Cardiac muscle cell (in vitro differentiated cells and primary cell): ENCODE measurements around the gene LRP1B. TPM values are rescaled to one million over a fixed set of nuclear protein-coding genes. Genes with fewer than 3 reads are reported as not detected.

Source experiments
- DNase-seq, 2 donors: peaks; one replicate each; pipeline versions ENCODE4 v3.0.0 to v3.0.0-alpha.2; 2010 to 2017; ENCODE audit warnings: low read depth in 1 of 2, low spot score in 1 of 2
- H3K27ac ChIP-seq: fragments of 200-600 bp; sonication (generic); 2 replicates; pipeline ENCODE4 v1.5.1; 2016
- H3K27me3 ChIP-seq: fragments of 200-600 bp; sonication (generic); 2 replicates; pipeline ENCODE4 v1.6.0; 2016; ENCODE audit warnings: control low read depth
- H3K36me3 ChIP-seq: fragments of 200-600 bp; sonication (generic); 2 replicates; pipeline ENCODE4 v1.5.1; 2016; ENCODE audit warnings: control low read depth
- H3K4me1 ChIP-seq: fragments of 200-600 bp; sonication (generic); 2 replicates; pipeline ENCODE4 v1.8.1; 2017; ENCODE audit warnings: low read depth, mild to moderate bottlenecking, mixed run types
- H3K4me3 ChIP-seq: fragments of 200-600 bp; sonication (generic); 2 replicates; pipeline ENCODE4 v1.5.1; 2016; ENCODE audit warnings: mild to moderate bottlenecking
- H3K9me3 ChIP-seq: fragments of 200-600 bp; sonication (generic); 2 replicates; pipeline ENCODE4 v1.5.1; 2017; ENCODE audit warnings: low read depth, mild to moderate bottlenecking, control low read depth
- polyA plus RNA-seq: library from polyadenylated mRNA; unstranded; fragments of >200 nt; fragmentation: Nextera tagmentation; extraction: Ambion mirVana; gene quantifications from 2 replicates; pipeline ENCODE4 v1.2.1, GENCODE V29; 2016
- total RNA-seq: library from RNA; depleted of rRNA; stranded (reverse); fragments of >200 nt; gene quantifications from 2 replicates; pipeline ENCODE4 v1.2.3, GENCODE V29; 2016
- TF ChIP-seq, protein P1 (sequence below): IDR thresholded peaks from 2 replicates; pipeline ENCODE4 v1.5.1; 2012; ENCODE audit warnings: low read depth, mild to moderate bottlenecking, low read length

Gene LRP1B
- total and polyA plus RNA-seq, 2 experiments from 2014 or later = 1.2 to 2.5 TPM

- H3K9me3 ChIP-seq = no peaks in the 10 kb centered on the region
- H3K27me3 ChIP-seq = no peaks in the 10 kb centered on the region
- peak in 1 of 2 donors; percentile 2 for DNase-seq
- H3K4me1 ChIP-seq = no peaks in the 10 kb centered on the region
- TF ChIP-seq, protein P1, sequence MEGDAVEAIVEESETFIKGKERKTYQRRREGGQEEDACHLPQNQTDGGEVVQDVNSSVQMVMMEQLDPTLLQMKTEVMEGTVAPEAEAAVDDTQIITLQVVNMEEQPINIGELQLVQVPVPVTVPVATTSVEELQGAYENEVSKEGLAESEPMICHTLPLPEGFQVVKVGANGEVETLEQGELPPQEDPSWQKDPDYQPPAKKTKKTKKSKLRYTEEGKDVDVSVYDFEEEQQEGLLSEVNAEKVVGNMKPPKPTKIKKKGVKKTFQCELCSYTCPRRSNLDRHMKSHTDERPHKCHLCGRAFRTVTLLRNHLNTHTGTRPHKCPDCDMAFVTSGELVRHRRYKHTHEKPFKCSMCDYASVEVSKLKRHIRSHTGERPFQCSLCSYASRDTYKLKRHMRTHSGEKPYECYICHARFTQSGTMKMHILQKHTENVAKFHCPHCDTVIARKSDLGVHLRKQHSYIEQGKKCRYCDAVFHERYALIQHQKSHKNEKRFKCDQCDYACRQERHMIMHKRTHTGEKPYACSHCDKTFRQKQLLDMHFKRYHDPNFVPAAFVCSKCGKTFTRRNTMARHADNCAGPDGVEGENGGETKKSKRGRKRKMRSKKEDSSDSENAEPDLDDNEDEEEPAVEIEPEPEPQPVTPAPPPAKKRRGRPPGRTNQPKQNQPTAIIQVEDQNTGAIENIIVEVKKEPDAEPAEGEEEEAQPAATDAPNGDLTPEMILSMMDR = no peak
- no peaks in the 10 kb centered on the region for H3K36me3 ChIP-seq
- H3K27ac ChIP-seq = no peak overlapping the region
- H3K4me3 ChIP-seq = no peak overlapping the region
Measured at GRCh38 chr2:140835079-140835478, 1295.7 kb downstream of the LRP1B start.

DNA sequence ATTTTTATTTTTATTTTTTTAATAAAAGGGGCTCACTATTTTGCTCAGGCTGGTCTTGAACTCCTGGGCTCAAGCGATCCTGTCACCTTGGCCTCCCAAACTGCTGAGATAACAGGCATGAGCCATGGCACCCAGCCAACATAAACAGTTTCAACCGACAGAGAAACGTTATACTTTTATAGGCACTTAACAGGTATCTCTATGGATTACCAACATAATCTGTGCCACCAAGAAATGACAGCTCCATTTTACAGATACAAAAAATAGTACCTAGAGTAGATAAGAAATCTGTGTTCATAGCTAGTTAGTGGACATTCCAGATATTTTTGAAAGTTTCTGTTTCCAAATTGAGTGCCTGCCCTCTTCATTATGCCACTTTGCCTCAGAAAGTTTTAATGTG lies 1316.7 kb downstream of the LRP1B start:
- Histone ChIP-seq H3K36me3 (no peaks in the 10 kb centered on the region), H3K4me3 (no peak overlapping the region), H3K27ac (no peak overlapping the region), H3K4me1 (no peaks in the 10 kb centered on the region), H3K9me3 (no peaks in the 10 kb centered on the region), H3K27me3 (no peaks in the 10 kb centered on the region)
- TF ChIP-seq, protein P1 = no peak
- DNase-seq = no peak

GRCh38 chr2:140808820-140809219 lies 1322.0 kb downstream of the LRP1B start:
- Histone ChIP-seq H3K4me3 (no peak overlapping the region), H3K27ac (no peak overlapping the region), H3K36me3 (no peaks in the 10 kb centered on the region), H3K27me3 (no peaks in the 10 kb centered on the region), H3K9me3 (no peaks in the 10 kb centered on the region), H3K4me1 (no peaks in the 10 kb centered on the region)
- DNase-seq = peak in 1 of 2 donors; percentile 2
- TF ChIP-seq, protein P1 = peak; percentile 22

DNA sequence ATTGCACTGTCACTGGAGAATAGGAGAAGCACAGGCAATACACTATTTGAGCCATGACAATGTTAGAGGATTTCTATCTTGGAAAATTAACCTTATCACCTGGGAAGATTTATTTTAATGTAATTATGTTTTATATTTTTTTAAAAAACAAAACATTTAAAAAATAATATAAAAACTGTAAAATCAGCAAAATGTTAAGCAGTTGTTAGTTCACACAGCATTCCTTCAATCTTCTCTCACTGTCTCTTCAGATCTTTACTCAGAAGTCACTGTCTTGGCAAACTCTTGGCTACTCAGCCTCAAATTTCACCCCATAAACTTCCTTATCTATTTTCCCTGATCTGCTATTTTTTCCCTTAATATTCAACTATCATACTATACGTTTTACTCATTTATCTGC lies 1322.6 kb downstream of the LRP1B start:
- Histone ChIP-seq H3K27me3 (no peaks in the 10 kb centered on the region), H3K4me3 (no peak overlapping the region), H3K9me3 (no peaks in the 10 kb centered on the region), H3K4me1 (no peaks in the 10 kb centered on the region), H3K36me3 (no peaks in the 10 kb centered on the region), H3K27ac (no peak overlapping the region)
- no peak for DNase-seq
- TF ChIP-seq, protein P1 = no peak

DNA sequence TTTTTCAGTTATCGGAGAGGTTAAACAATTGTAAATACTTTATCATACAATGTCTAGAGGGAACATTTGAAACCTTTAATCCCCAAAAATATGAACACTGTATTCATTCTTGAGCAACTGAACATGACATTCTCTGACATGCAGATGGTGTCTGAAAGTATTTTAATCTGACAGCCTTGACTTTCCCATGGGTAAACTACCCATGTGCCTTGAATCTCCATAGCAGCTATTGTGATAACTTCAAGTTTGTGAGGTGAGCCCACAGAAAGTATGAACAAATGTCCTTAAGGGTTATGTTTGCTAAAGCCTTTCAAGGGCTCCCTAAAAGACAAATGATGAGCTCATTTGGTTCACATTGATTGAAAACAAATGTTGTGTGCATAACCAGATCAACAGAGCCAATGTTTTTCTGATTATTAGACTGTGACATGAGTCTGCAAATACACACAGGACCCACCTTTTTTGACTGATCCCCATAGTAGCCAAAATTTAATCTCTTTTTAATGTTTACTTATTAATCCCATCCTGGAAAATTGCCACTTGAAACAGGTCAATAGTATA lies 1326.0 kb downstream of the LRP1B start:
- Histone ChIP-seq H3K27ac (no peak overlapping the region), H3K4me3 (no peak overlapping the region)

More for the DNA sequence above, 1326.0 kb downstream of the LRP1B start:
- DNase-seq = no peak
- Histone ChIP-seq H3K9me3 (no peaks in the 10 kb centered on the region), H3K36me3 (no peaks in the 10 kb centered on the region), H3K27me3 (no peaks in the 10 kb centered on the region), H3K4me1 (no peaks in the 10 kb centered on the region)
- TF ChIP-seq, protein P1 = no peak
